ENCODE measurements around the gene TAGLN2.

GRCh38 chr1:159872891-159873290 lies 52.4 kb downstream of the TAGLN2 start:
- TF ChIP-seq POLR2A (IDR thresholded peaks at IDR 0.05; ENCODE audit: low read depth, low read length) (no peak), POLR2AphosphoS5 (IDR thresholded peaks at IDR 0.05; ENCODE audit: low read depth, low read length) (no peak), PAX5 (IDR thresholded peaks at IDR 0.05; ENCODE audit: insufficient read depth, low read length, severe bottlenecking) (no peak), POU2F2 (IDR thresholded peaks at IDR 0.05; ENCODE audit: low read depth, low read length) (no peak), TAF1 (IDR thresholded peaks at IDR 0.05; ENCODE audit: low read depth, low read length) (no peak), SPI1 (IDR thresholded peaks at IDR 0.05; ENCODE audit: low read depth, low read length) (no peak)

Measured in GM12891 (cell line).